Body of pancreas (tissue), 4 donors: ENCODE results near the gene YARS1. TPM values are rescaled to one million over a fixed set of nuclear protein-coding genes. Genes with fewer than 3 reads are reported as not detected.
"Not testable (repeated sequence)": the region's sequence is repeated elsewhere in the genome, so short reads cannot be mapped to it uniquely, and the experiment has no call there.

Source experiments
- ATAC-seq: fragments of 150-250 bp; one replicate; pipeline ENCODE4 v1.9.1; 2016
- DNase-seq, 4 donors: peaks; one replicate each; pipeline ENCODE4 v3.0.0-alpha.2; 2019
- H3K27ac ChIP-seq, 4 donors: fragments of 200-600 bp; sonication (generic); 1 replicate in 3 of 4; 2 replicates in 1 of 4; pipeline versions ENCODE4 v1.5.1 to v1.6.1; 2016 to 2019; ENCODE audit warnings: mild to moderate bottlenecking in 1 of 4, mixed read lengths in 1 of 4, moderate library complexity in 1 of 4
- H3K27me3 ChIP-seq, 2 donors: fragments of 200-600 bp; sonication (generic); one replicate each; pipeline ENCODE4 v1.6.0; 2016; ENCODE audit warnings: mild to moderate bottlenecking in 1 of 2
- H3K36me3 ChIP-seq, 2 donors: fragments of 200-600 bp; sonication (generic); replicated peaks in 1 of 2; 2 replicates each; pipeline ENCODE4 v1.5.1; 2016; ENCODE audit warnings: low read depth in 2 of 2; ENCODE audit not compliant: insufficient read depth in 1 of 2
- H3K4me1 ChIP-seq: fragments of 200-600 bp; sonication (generic); one replicate; pipeline ENCODE4 v1.6.0; 2016
- H3K4me3 ChIP-seq, 2 donors: fragments of 200-600 bp; sonication (generic); 1 replicate in 1 of 2; 2 replicates in 1 of 2; pipeline ENCODE4 v1.5.1; 2016 to 2019
- H3K9me3 ChIP-seq, 3 donors: fragments of 200-600 bp; sonication (generic); 1 replicate in 2 of 3; 2 replicates in 1 of 3; pipeline ENCODE4 v1.5.1; 2016
- POLR2A ChIP-seq, 3 donors: fragments of 450-650 bp; IDR thresholded peaks; one replicate each; pipeline ENCODE4 v1.6.1; 2016; ENCODE audit warnings: antibody characterized with exemption in 3 of 3, mild to moderate bottlenecking in 2 of 3
- WGBS, 2 donors: methylation state at CpG; one replicate each; pipeline ENCODE4 v1.1.5; 2017; 5-methylcytosine and 5-hydroxymethylcytosine counted together
- intact Hi-C: fragments of 100-400 bp; cut with DNase I; formaldehyde crosslinking; loops from one replicate; pipeline ENCODE4 v1.15.1; 2023
- total RNA-seq, 2 donors: library from RNA; depleted of rRNA; stranded (reverse); fragments of >200 nt; gene quantifications; one replicate each; pipeline ENCODE4 v1.1.0, GENCODE V29; 2016
- TF ChIP-seq, protein P1 (sequence below), 7 experiments: fragments of 450-650 bp in 4 of 7; fragments of 200-600 bp in 3 of 7; sonication (generic) in 3 of 7; IDR thresholded peaks; one replicate each; pipeline ENCODE4 v1.5.1; 2016 to 2019; ENCODE audit warnings: antibody characterized with exemption in 7 of 7

The YARS1 gene
- total RNA-seq, 2 donors from 2014 or later: 40.2 to 76.8 TPM

DNA sequence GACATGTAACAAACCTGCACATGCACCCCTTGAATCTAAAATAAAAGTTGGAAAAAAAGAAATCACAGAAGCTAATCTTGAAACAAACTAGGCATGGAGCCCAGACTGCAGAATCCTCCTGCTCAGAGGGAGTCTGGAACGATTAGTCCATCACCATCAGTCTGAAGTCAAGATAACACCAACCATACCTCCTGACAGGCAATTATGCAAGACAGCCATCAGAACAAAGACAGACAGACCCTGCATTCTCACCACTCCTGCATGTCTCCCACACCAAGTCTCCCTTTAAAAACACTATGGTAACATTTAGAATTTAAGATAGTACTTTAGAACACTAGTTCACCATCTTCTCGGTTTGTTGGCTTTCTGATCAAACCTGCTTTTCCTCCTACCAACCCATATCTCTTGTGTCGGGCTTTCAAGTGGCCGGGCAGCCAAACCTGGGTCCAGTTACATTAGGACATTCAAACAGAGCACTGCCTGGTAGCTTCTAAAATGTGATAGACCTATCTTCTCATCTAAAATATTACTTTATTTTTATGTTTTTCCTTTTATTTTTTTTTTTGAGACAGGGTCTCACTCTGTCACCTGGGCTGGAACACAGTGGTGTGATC lies 10.1 kb downstream of the YARS1 start:
- Histone ChIP-seq H3K27ac (no peak overlapping the region), H3K27me3 (no peaks in the 10 kb centered on the region), H3K36me3 (peaks cover 0 to 19% of the 10 kb centered on the region in 2 donors), H3K4me3 (no peak overlapping the region), H3K9me3 (no peaks in the 10 kb centered on the region), H3K4me1 (peaks cover 18% of the 10 kb centered on the region)
- 32 to 33% methylated on average over 4 of the region's 4 CpGs for WGBS, 2 donors
- intact Hi-C loops: no loop called here
- DNase-seq (no peak), ATAC-seq (no peak)
- TF ChIP-seq POLR2A (IDR thresholded peaks at IDR 0.05): no peak
- TF ChIP-seq, protein P1, sequence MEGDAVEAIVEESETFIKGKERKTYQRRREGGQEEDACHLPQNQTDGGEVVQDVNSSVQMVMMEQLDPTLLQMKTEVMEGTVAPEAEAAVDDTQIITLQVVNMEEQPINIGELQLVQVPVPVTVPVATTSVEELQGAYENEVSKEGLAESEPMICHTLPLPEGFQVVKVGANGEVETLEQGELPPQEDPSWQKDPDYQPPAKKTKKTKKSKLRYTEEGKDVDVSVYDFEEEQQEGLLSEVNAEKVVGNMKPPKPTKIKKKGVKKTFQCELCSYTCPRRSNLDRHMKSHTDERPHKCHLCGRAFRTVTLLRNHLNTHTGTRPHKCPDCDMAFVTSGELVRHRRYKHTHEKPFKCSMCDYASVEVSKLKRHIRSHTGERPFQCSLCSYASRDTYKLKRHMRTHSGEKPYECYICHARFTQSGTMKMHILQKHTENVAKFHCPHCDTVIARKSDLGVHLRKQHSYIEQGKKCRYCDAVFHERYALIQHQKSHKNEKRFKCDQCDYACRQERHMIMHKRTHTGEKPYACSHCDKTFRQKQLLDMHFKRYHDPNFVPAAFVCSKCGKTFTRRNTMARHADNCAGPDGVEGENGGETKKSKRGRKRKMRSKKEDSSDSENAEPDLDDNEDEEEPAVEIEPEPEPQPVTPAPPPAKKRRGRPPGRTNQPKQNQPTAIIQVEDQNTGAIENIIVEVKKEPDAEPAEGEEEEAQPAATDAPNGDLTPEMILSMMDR (IDR thresholded peaks at IDR 0.05): no peak

DNA sequence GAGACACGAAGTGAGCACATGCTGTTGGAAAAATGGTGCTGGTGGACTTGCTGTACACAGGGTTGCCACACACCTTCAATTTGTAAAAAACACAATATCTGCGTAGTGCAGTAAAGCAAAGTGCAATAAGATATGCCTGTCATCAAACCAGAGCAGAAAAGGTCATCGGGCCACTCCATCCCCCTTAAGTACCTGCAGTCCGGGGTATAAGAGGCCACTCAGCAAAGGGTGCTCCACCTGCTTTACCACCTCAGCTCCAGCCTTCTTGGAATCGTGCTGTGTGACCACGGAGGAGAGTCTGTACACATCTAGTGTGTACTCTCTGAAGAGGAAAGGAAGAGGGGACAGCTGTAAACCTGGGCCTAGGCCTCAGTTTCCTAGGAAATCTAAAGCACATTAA lies 10.9 kb downstream of the YARS1 start:
- peaks cover 0 to 19% of the 10 kb centered on the region in 2 donors for H3K36me3 ChIP-seq
- H3K4me3 ChIP-seq: no peak overlapping the region
- no peaks in the 10 kb centered on the region for H3K9me3 ChIP-seq
- ATAC-seq: no peak
- TF ChIP-seq, protein P1 (IDR thresholded peaks at IDR 0.05): no peak
- no peak for TF ChIP-seq POLR2A (IDR thresholded peaks at IDR 0.05)
- DNase-seq: no peak
- intact Hi-C loops: no loop called here
- 73 to 82% methylated on average over 6 of the region's 6 CpGs for WGBS, 2 donors
- H3K27me3 ChIP-seq: no peaks in the 10 kb centered on the region
- peaks cover 11% of the 10 kb centered on the region for H3K4me1 ChIP-seq
- H3K27ac ChIP-seq: no peak overlapping the region

DNA sequence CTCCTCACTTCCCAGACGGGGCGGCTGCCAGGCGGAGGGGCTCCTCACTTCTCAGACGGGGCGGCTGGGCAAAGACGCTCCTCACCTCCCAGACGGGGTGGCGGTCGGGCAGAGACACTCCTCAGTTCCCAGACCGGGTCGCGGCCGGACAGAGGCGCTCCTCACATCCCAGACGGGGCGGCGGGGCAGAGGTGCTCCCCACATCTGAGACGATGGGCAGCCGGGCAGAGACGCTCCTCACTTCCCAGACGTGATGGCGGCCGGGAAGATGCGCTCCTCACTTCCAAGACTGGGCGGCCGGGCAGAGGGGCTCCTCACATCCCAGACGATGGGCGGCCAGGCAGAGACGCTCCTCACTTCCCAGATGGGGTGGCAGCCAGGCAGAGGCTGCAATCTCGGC lies 12.7 kb downstream of the YARS1 start:
- H3K9me3 ChIP-seq, ATAC-seq, H3K27me3 ChIP-seq, H3K4me1 ChIP-seq, H3K27ac ChIP-seq, intact Hi-C loops, H3K4me3 ChIP-seq, DNase-seq: not testable (repeated sequence)
- peaks cover 0 to 17% of the 10 kb centered on the region in 2 donors for H3K36me3 ChIP-seq
- WGBS, 2 donors: 90 to 93% methylated on average over 8 to 14 of the region's 30 CpGs

DNA sequence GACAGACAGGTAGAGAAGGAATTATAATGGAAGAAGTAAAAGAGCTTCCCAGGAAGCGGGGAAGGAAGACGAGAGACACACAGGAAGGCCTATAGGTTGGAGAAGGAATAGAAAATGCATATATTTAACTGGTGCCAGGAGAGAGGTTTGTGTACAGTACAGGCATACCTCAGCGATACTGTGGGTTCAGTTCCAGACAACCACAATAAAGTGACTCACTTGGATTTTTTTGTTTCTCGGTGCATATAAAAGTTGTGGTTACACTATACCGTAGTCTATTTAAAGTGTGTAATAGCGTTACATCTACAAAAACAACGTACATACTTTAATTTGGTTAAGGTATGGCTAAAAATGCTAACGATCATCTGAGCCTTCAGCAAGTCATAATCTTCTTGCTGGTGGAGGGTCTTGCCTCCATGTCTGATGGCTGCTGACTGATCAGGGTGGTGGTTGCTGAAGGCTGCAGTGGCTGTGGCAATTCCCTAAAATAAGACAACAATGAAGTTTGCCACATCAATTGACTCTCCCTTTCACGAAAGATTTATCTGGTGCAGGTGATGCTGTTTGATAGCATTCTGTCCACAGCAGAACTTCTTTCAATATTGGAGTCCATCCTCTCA lies 16.0 kb downstream of the YARS1 start:
- no peak for TF ChIP-seq POLR2A (IDR thresholded peaks at IDR 0.05)
- TF ChIP-seq, protein P1 (IDR thresholded peaks at IDR 0.05): no peak
- no peaks in the 10 kb centered on the region for H3K9me3 ChIP-seq
- peaks cover 0 to 12% of the 10 kb centered on the region in 2 donors for H3K36me3 ChIP-seq
- ATAC-seq: no peak
- no peaks in the 10 kb centered on the region for H3K4me1 ChIP-seq
- WGBS, 2 donors: 81 to 89% methylated on average over 9 of the region's 9 CpGs
- H3K4me3 ChIP-seq: no peak overlapping the region
- no peak for DNase-seq
- no peak overlapping the region for H3K27ac ChIP-seq
- no peaks in the 10 kb centered on the region for H3K27me3 ChIP-seq
- intact Hi-C loops: no loop called here

DNA sequence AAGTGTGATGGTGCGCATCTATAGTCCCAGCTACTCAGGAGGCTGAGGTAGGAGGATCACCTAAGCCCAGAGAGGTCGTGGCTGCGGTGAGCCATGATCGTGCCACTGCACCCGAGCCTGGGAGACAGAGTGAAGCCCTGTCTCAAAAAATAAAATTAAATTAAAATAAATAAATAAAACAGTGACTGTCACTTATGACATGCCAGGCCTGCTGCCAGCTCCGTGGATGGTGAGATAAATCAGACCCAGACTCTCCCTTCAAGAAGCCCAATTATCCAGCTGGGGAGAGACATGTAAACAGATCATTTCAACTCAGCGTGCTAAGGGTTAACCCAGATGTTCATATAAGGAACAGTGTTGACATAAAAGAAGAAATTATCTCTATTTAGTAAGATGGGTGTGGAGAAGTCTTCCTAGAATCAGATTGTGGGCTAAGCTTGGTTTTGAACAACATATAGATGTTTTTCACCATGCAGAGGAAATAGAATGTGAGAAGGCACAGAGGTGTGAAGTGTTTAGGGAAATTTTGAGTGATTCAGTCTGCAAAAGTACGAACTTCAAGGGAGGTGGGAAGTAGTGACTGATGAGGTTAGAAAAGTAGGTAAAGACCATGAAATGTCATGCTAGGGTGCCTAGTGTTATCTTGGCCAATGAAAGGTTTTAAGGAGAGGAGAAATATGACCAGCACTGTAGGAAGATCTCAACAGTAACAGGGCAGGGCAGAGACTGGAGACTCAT lies 18.3 kb downstream of the YARS1 start:
- H3K27me3 ChIP-seq: no peaks in the 10 kb centered on the region
- ATAC-seq (no peak), DNase-seq (no peak)
- no peak overlapping the region for H3K27ac ChIP-seq
- WGBS, 2 donors: 77 to 85% methylated on average over 8 of the region's 8 CpGs
- peaks cover 0 to 4% of the 10 kb centered on the region in 2 donors for H3K36me3 ChIP-seq
- TF ChIP-seq, protein P1 (IDR thresholded peaks at IDR 0.05): no peak
- no peak for TF ChIP-seq POLR2A (IDR thresholded peaks at IDR 0.05)
- H3K4me3 ChIP-seq: no peak overlapping the region
- no peaks in the 10 kb centered on the region for H3K4me1 ChIP-seq
- no peaks in the 10 kb centered on the region for H3K9me3 ChIP-seq
- intact Hi-C loops: no loop called here
